ENCODE results near the gene RNASE12.
"Not testable (repeated sequence)": the region's sequence is repeated elsewhere in the genome, so short reads cannot be mapped to it uniquely, and the experiment has no call there.

Gene RNASE12, protein sequence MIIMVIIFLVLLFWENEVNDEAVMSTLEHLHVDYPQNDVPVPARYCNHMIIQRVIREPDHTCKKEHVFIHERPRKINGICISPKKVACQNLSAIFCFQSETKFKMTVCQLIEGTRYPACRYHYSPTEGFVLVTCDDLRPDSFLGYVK

DNA sequence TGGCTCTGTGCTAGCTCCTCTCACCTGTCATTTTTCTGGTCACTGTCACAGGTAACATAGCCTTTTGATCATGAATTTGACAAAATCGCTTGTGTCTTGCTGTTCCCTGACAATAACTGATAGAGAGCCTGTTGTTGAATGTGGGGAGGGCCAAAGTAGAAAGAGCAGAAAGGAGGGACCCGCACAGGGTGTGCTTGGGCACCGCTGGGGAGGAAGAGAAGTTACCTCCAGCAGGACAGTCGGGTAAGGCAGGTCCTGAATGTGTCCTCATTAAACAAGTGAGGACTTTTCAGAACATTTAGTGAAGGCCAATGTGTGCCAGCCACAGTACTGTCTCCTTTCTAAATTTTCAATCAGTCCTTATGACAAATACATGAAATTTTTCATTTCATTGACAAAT, at the start of gene RNASE12:
Gene RNASE12, minus strand, starts transcription at position 142 of the 400 bp plus-strand sequence. CDS start 653 bp downstream, outside the sequence.
- no peak for DNase-seq (ENCODE audit: low read depth, low spot score)

DNA sequence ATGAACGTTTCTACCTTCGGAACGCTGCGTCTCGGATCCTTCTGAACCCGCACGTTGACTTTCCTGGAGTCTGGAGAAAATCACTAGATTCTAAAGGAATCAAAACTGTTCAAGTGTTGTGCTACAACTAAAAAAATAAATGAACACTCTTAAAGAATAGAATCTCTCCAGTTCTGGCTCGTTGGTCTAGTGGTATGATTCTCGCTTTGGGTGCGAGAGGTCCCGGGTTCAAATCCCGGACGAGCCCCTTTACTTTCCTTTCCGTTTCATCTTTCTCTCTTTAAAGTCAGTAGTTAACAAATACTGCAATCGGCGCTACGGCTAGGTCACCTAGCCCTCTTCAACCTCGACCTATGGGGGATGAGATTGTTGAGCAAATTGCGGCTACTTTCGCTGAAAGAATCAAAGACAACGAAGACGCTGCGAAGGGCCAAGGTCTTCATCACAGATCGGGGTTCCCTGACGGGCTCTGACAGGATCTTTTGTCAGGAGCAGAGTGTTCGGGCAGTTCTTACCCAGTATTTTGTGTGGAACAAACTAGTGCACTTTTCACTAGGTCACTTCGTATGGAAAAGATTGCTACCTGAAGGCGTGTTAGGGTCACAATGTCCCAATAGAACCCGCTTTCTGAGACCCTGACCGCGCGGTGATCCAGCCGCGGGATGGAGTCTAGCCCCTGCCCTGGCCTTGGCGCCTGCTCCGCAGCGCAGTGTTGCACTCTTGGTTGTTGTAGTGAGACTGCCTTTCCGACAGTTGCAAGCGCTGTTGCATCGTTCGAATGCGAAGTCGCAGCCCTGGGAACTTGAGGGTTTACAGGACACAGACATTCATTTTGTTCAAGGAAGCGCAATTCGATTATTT, 41.9 kb upstream of the RNASE12 start:
- DNase-seq (ENCODE audit: low read depth, low spot score) = no peak

DNA sequence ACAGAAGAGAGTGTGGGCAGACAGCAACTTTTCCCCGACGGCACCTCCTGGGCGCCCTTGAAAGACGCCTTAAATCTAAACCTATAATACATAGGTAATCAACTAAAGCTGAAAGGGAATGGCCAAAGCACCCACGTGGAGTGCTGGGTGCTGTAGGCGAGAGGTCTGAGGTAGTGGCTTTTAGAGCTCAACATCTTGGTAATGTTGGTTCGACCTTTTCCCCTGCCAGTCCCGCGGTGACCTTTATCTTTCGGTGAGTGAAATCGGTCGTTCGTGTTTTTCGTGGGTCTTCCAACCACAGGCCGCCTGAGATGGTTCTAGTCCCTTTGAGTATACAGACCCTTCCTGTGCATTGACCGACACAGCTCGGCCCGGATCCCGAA, 41.3 kb upstream of the RNASE12 start:
- no peak for DNase-seq (ENCODE audit: low read depth, low spot score)

DNA sequence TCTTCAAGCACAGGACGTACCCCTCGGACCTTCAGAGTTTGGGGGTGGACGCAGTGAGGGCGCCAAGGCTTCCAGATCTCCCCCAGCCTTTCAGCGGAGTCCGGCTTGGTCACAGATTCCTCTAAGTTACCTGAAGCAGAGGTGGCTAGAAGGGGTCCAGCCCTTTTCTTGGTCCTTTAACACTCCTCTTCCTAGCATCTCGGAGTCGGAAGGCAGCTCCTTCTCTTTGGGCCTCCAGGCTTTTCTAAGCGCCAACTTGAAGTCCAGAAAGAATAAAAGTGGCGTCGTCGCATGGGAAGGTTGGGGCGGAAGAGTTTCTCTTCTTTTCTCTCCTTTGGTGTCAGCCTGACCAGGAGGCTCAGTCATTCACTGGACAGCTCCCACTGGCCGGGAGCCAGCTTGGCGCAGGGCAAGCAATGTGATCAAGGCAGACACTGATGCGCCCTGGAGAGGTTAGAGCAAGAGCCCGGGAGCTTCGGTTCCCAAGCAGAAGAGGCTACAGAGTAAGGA, 40.8 kb upstream of the RNASE12 start:
- no peak for DNase-seq (ENCODE audit: low read depth, low spot score)

DNA sequence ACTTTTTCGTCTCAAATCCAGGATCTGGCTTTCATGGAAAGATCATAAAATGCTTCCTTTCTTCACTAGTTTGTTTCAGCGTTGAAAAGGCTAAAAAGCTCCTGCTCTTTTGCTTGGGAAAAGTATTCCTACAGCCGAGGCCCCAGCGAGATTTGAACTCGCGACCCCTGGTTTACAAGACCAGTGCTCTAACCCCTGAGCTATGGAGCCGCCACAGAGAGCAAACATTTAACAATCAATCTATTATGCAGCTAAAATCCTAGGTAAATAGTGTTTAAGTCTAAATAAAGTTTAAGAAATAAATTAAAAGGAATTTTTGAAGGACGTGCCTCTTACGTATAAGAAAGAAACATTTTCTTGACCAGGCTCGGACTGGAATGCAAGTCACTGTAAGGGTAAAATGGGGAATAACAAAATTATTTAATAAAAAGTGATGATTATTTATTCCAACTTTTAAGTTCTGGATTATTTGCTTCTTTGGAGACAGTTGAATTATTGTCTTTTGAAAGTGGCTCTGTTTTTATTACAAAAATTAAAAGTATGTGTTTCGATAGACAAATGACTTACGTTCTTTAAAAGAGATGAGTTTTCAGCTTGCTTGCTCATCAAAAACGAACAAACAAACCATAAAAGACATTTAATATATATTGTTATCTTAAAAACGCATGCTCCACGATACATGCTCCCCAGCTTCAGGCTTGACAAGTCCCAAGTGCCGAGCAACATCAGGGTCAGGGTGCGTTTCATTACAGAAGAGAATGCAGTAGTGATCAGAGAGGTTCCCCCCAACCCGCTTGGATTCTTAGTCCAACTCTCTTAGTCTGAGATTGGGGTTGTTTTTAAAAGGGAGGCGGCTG, 40.1 kb upstream of the RNASE12 start:
- no peak for DNase-seq (ENCODE audit: low read depth, low spot score)

DNA sequence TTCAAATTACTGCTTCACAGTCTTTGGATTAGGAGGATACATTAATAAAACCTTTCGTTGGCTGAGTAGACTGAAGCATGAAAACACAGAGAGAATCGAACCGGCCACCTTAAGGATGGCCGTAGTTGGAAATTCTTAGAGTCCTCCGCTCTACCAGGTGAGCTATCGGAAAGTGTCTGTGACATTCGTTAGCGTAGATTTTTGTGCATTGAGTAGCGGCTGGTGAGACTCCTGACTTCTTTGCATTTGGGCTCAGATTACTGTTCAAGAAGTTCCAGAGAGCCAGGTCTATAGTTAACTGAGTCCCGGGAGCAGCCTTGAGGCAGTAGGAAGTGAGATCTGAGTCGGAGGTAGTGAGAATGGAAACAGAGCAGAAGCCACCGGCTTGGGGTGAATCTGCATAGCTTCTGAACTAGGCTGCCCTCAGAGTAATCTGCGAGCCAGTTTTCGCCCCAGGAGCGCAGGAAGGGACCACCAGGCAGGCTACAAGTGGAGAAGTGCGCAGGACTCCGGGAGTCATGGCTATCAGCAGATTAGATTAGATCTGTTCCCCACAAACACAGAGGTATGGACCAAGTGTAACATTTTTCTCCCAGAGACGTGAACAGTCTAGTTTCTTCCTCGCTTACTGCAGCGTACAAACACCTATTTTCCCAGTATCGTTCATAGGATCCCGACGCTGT, 39.3 kb upstream of the RNASE12 start:
- no peak for DNase-seq (ENCODE audit: low read depth, low spot score)

DNA sequence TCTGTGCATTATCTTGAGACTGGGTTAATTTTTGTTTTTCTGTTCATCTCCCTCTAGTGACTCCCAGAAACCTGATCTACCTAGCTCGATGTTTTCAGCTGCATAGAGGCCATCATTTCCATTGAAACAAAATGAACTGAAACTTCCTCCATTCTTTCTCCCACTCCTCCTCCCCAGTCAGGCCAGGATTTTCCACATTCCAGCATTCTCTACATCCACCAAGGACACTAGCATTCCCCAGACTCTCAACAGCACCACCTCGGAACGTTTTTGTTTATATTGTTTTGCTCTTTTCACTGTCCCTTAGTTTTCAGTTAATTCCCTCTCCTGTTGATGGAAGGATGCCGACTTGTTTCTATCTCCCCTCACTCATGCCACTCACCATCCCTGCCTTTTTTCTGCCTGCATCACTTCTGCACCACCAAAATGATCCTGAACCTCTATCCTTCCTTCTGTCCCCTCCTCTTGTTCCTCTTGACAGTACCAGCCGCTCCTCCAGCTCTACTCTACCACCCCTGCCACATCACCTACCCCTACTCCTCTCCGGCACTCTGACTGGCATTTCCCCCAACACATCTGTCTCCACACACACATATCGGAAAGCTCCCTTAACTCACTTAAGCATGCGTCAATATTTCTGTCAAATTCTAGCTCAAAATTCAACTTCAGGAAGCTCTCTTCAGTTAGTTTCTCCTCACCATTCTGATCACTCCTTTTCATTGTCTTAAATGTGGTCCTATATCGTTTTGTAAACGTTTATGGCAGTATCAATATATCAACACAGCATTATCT, 37.1 kb upstream of the RNASE12 start:
- no peak for DNase-seq (ENCODE audit: low read depth, low spot score)

DNA sequence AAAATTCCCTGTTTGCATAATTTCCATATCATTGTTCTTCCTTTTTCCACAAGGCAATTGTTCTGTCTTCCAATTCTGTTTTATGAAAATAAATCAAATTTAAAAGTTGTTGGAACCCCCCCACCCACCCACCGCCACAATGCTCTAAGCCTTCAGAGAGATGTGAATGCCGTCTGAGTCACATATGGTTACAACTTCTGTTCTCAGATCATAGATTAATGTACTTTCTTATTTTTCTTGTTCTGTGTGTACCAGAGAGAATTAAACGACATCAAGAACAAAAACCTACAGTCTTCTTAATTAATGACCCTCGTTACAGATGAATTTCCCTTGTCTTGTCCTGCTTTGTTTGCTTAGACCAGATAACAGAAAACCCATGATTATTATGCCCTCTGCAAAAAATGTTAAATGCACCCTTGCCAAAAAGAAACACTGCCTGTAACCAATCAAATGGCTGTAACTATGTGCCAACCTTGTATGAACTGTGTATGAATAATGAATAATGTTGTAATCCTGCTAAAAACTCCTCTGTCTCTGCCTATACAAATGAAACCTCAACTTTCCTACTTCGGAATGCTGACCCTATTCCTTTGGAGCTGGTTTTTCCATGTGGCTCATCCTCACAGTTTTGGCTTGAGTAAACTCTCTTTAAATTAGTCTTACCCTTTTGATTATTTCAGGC, 36.3 kb upstream of the RNASE12 start:
- no peak for DNase-seq (ENCODE audit: low read depth, low spot score)

DNA sequence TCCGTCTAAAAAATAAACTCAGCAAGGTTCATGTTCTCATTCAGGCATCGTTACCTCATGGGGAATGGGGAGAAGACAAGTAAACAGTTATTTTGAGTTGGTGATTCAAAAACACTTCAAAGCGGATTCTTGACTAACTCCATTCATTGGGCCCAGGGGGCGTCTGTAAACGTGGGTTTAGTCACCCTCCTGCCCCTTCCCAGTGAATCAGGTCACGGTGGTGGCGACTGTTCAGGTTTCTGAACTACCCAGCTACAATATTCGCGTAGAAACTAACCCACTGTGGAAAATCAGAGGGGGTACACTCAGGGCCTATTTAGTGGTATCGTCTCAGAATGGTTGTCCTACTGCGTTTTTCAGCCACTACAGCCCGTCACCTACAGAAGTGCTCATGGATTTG, 35.1 kb upstream of the RNASE12 start:
- no peak for DNase-seq (ENCODE audit: low read depth, low spot score)

DNA sequence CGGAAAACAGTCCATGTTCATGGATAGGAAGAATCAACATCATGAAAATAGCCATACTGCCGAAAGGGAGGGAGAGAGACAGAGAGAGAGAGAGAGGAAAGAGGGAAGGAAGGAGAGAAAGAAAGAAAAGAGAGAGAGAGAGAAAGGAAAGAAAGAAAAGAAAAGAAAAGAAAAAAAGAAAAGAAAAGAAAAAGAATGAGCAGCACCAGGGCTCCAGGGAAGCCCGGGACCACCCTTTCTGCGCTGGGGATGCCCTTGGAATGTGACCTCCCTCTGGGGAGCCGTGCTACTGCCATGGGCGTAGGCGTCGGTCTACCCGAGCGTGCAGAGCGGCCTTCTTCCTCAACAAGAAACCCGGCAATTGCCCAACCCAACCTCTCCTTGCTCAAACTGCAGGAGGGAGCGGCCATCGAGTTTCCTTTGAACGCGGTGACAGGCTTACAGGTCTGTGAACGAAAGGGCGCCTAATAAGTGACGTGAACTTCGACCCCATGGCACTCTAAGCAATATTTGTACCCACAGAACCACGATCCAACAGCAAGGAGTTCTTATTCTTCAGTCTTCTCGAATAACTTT, 33.4 kb upstream of the RNASE12 start:
- no peak for DNase-seq (ENCODE audit: low read depth, low spot score)

DNA sequence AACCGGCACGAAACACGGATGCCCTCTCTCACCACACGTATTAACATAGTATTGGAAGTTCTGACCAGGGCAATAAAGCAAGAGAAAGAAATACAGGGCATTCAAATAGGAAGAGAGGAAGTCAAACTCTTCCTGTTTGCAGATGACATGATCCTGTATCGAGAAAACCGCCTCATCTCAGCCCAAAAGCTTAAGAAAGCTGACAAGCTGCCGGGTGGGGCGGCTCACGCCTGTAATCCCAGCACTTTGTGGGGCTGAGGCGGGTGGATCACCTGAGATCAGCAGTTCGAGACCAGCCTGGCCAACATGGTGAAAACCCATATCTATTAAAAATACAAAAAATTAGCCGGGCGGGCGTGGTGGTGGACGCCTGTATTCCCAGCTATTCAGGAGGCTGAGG, 32.6 kb upstream of the RNASE12 start:
- DNase-seq (ENCODE audit: low read depth, low spot score) = no peak

DNA sequence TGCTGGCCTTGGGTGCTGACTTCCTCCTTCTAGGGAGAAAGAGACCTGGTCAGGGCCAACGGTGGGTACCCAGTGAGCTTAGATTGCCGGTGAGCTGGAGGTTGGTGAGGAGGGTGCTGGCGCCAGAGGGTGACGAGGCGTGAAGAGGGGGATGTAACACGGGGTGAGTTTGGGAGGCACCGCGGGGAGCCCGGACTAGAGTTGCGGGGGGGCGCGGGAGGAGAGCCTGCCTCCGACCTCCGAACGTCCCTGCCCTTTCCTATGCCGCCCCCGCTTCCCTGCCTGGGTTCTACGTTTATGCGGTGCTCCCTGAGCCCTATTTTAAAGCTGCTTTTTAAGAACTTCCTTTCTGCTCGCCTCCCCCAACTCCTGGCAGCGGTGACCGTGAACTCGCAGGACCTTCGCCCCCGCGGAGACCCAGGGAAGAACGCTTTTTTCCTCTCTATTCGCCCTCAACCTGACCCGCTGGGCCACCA, 31.7 kb upstream of the RNASE12 start:
- DNase-seq (ENCODE audit: low read depth, low spot score) = no peak

DNA sequence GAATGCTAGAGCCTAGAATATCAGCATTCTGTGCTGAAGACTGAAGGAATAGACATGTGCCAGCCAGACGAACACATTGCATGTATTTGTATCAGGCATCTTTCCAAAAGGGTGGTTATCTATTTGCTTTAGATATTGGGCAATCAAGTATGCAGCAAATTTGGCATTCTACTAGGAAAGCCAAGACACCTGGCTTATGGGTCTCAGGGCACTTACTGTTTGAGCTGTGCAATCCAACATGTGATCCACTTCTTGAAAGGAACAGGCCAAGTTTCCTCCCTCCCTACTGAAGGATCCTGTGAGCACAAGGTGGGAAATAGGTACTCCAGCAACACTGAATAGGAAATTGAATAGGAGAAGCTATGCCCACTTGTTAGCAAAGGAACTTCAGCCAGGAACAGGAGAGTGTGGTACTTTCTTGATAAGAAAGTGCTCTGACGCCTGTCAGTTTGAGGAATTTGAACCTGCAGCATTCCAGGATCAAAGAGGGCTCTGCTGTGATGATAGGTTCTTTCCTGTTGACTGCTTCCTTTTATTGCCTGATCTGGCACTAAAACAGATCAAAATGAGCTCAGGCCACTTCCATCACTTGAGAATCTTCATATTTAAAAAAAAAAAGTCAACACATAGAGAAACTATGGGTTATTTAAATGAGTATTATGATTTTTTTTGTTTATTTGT, 29.8 kb upstream of the RNASE12 start:
- no peak for DNase-seq (ENCODE audit: low read depth, low spot score)

DNA sequence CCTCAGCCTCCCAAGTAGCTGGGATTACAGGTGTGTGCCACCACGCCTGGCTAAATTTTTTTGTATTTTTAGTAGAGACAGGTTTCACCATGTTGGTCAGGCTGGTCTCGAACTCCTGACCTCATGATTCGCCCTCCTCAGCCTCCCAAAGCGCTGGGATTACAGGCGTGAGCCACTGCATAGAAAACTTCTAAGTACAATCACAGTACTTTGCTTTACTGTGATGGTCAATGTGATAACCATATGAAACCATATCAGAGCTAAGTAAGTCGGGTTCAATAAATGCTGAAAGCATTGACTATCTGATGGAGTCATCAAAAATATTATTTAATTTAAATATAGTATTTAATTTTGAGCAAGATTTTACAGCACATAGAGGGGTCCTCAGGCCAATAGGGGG, 28.5 kb upstream of the RNASE12 start:
- not testable (repeated sequence) for DNase-seq (ENCODE audit: low read depth, low spot score)

DNA sequence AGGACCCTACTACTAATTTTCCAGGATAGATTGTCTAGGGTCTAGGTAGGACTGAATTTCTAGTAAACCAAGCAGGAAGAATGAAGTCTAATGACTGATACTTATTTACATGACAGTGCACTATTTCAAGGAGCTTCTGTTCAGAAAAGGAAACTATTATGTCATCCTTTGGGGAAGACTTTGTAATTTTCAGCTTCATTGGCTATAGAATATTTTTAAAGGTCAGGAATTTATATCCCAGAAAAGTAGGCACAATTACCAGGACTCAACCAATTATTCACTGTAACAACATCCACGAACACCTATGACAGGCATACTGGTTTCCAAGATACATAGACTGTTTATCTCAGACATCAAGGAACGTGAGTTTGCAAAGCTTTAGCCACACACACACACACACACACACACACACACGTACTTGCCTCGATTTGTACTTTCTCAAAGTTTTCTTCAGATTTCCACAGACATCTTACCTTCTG, 27.1 kb upstream of the RNASE12 start:
- no peak for DNase-seq (ENCODE audit: low read depth, low spot score)

DNA sequence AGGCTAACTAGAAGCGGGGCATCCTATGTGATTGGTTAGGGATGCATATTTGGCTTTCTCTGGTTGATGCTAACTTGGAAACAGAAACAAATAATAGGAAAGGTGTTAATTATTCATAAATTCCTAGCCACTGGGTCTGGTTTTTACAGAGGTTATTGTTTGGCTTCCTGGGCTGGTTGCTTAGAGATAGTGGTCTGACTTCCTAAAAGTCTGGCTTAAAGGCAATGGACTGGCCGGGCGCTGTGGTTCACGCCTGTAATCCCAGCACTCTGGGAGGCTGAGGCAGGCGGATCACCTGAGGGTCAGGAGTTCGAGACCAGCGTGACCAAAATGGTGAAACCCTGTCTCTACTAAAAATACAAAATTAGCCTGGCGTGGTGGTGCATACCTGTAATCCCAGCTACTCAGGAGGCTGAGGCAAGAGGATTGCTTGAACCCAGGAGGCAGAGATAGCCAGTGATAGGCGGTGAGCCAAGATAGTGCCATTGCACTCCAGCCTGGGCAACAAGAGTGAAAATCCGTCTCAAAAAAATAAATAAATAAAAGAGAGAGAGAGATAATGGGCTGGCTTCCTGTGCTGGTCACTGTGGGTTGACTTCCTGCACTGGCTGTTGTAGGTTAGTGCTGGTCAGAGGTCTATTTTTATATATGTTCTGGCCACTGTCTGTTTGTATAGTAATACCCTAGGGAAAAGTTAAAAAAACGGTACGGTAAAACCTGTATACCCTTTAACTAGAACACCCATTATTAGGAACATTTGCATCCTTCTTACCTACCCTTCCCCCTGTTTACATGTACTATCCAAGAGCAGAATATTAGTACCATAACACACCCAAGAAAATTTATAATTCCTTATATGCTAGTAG, 26.2 kb upstream of the RNASE12 start:
- DNase-seq (ENCODE audit: low read depth, low spot score) = no peak

DNA sequence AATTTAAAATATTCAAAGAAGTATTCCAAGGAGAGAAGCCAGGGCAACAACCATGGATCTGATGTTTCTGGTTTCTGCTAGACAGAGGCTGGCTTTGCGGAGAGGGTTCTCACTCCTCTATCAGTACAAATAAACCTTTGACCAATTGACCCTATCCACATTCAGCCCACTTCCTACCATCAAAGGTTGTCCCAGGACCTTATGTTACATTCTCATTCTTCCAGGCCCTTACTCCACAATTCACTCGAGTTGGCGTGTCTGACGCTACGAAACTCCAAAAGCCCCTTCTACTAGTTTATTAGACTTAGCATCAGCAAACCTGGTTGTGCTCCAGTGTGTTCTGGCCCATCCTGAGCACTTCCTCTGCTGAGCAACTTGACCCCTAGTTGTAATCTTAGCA, 24.8 kb upstream of the RNASE12 start:
- no peak for DNase-seq (ENCODE audit: low read depth, low spot score)

Measured in activated CD4-positive, CD25-positive, alpha-beta regulatory T cell treated with anti-CD3 and anti-CD28 coated beads, Interleukin-2, amount 50 U/mL, for 16 hours (primary cell).